Fibroblast of villous mesenchyme (primary cell): Measurements from ENCODE around the gene MRPS18A. TPM values are rescaled to one million over a fixed set of nuclear protein-coding genes. Genes with fewer than 3 reads are reported as not detected.

ENCODE experiments used
- DNase-seq: peaks from one replicate; pipeline ENCODE4 v3.0.0-alpha.2; 2010; ENCODE audit warnings: low read depth
- H3K4me3 ChIP-seq: 2 replicates; pipeline ENCODE4 v1.5.1; 2011; ENCODE audit warnings: low read depth, mild to moderate bottlenecking, low read length
- CTCF ChIP-seq: IDR thresholded peaks from 2 replicates; pipeline ENCODE4 v1.5.1; 2012; ENCODE audit warnings: low read depth, mild to moderate bottlenecking, low read length; ENCODE audit not compliant: insufficient read depth
- total RNA-seq: library from RNA; depleted of rRNA; stranded (reverse); fragments of >200 nt; gene quantifications from 2 replicates; pipeline ENCODE4 v1.2.3, GENCODE V29; 2012

MRPS18A gene
- total RNA-seq, 1 donor = 26.8 TPM

- no peak overlapping the region for H3K4me3 ChIP-seq
- TF ChIP-seq CTCF = no peak
- DNase-seq = peak; percentile 80
These were observed 12.1 kb upstream of the MRPS18A start for GRCh38 chr6:43699564-43700186.

- TF ChIP-seq CTCF = no peak
These were observed 11.2 kb upstream of the MRPS18A start for GRCh38 chr6:43698584-43699349.

GRCh38 chr6:43697421-43697820, 9.8 kb upstream of the MRPS18A start:
- H3K4me3 ChIP-seq = no peak overlapping the region
- no peak for TF ChIP-seq CTCF
- no peak for DNase-seq

More at GRCh38 chr6:43698584-43699349, 11.2 kb upstream of the MRPS18A start:
- peak; percentile 74 for DNase-seq
- H3K4me3 ChIP-seq = no peak overlapping the region

GRCh38 chr6:43695967-43696291, 8.3 kb upstream of the MRPS18A start:
- H3K4me3 ChIP-seq = no peak overlapping the region
- no peak for TF ChIP-seq CTCF
- DNase-seq = no peak

GRCh38 chr6:43695215-43695966, 7.8 kb upstream of the MRPS18A start:
- DNase-seq = no peak
- no peak for TF ChIP-seq CTCF
- H3K4me3 ChIP-seq = no peak overlapping the region

- no peak overlapping the region for H3K4me3 ChIP-seq
- no peak for DNase-seq
- TF ChIP-seq CTCF = no peak
These were observed 1.8 kb upstream of the MRPS18A start for GRCh38 chr6:43689421-43689820.
